Stimulated activated CD8-positive, alpha-beta memory T cell treated with anti-CD3 and anti-CD28 coated beads, Interleukin-4, amount 100 ng/mL, for 24 hours (primary cell): ENCODE measurements around the gene ART1.
"Not testable (repeated sequence)": the region's sequence is repeated elsewhere in the genome, so short reads cannot be mapped to it uniquely, and the experiment has no call there.

Source experiments
- DNase-seq: peaks from one replicate; pipeline ENCODE4 v3.0.0-alpha.2; 2020; ENCODE audit warnings: low read depth

Gene ART1

GRCh38 chr11:3644817-3645235 is at the start of gene ART1:
TSS of gene ART1 (plus strand) at chr11:3645128. CDS start at chr11:3659214, 14,086 bp downstream.
- no peak for DNase-seq

GRCh38 chr11:3597743-3598142 is 47.2 kb upstream of the ART1 start:
- not testable (repeated sequence) for DNase-seq

GRCh38 chr11:3600201-3600600 is 44.7 kb upstream of the ART1 start:
- not testable (repeated sequence) for DNase-seq

- DNase-seq, result no peak
These were observed 40.8 kb upstream of the ART1 start for GRCh38 chr11:3604167-3604566.

GRCh38 chr11:3605283-3605662 is 39.7 kb upstream of the ART1 start:
- no peak for DNase-seq

GRCh38 chr11:3605771-3606203 is 39.1 kb upstream of the ART1 start:
- DNase-seq, result no peak

GRCh38 chr11:3609416-3610265 is 35.3 kb upstream of the ART1 start:
- DNase-seq, result no peak

- no peak for DNase-seq
These were observed 34.1 kb upstream of the ART1 start for GRCh38 chr11:3610846-3611245.

GRCh38 chr11:3611976-3612678 is 32.8 kb upstream of the ART1 start:
- no peak for DNase-seq

GRCh38 chr11:3613998-3614741 is 30.8 kb upstream of the ART1 start:
- no peak for DNase-seq

- DNase-seq, result peak; percentile 18
These were observed 30.2 kb upstream of the ART1 start for GRCh38 chr11:3614742-3615171.

GRCh38 chr11:3615998-3616397 is 28.9 kb upstream of the ART1 start:
- no peak for DNase-seq

- no peak for DNase-seq
These were observed 28.0 kb upstream of the ART1 start for GRCh38 chr11:3616721-3617460.

- DNase-seq, result no peak
These were observed 26.9 kb upstream of the ART1 start for GRCh38 chr11:3617990-3618389.

- no peak for DNase-seq
These were observed 22.4 kb upstream of the ART1 start for GRCh38 chr11:3622521-3622920.

GRCh38 chr11:3623121-3623520 is 21.8 kb upstream of the ART1 start:
- DNase-seq, result no peak

GRCh38 chr11:3623767-3624458 is 21.0 kb upstream of the ART1 start:
- DNase-seq, result no peak

- DNase-seq, result no peak
These were observed 18.5 kb upstream of the ART1 start for GRCh38 chr11:3626250-3626960.

- DNase-seq, result no peak
These were observed 17.6 kb upstream of the ART1 start for GRCh38 chr11:3627291-3627690.

GRCh38 chr11:3631331-3631730 is 13.6 kb upstream of the ART1 start:
- DNase-seq, result no peak
